ENCODE data around the gene TBX18.
A peak's percentile ranks its signal among the peaks of the same experiment; 100 is the strongest.

TBX18 gene

GRCh38 chr6:84764332-84765049 lies at the start of gene TBX18:
Gene TBX18, minus strand, starts transcription at chr6:84764598. Its CDS starts 417 bp downstream, at chr6:84764181.
- peak; percentile 97 for DNase-seq

GRCh38 chr6:84811351-84811750 lies 47.0 kb upstream of the TBX18 start:
- no peak for DNase-seq

GRCh38 chr6:84809455-84809854 lies 45.1 kb upstream of the TBX18 start:
- DNase-seq, result peak; percentile 33

- DNase-seq, result peak; percentile 80
Observed at GRCh38 chr6:84808491-84809061, 44.2 kb upstream of the TBX18 start.

GRCh38 chr6:84805145-84805544 lies 40.7 kb upstream of the TBX18 start:
- no peak for DNase-seq

- DNase-seq, result no peak
Observed at GRCh38 chr6:84804720-84805119, 40.3 kb upstream of the TBX18 start.

- no peak for DNase-seq
Observed at GRCh38 chr6:84801250-84801649, 36.9 kb upstream of the TBX18 start.

GRCh38 chr6:84798257-84798656 lies 33.9 kb upstream of the TBX18 start:
- peak; percentile 36 for DNase-seq

GRCh38 chr6:84796343-84796742 lies 31.9 kb upstream of the TBX18 start:
- no peak for DNase-seq

GRCh38 chr6:84791927-84792326 lies 27.5 kb upstream of the TBX18 start:
- no peak for DNase-seq

- no peak for DNase-seq
Observed at GRCh38 chr6:84791233-84791632, 26.8 kb upstream of the TBX18 start.

- no peak for DNase-seq
Observed at GRCh38 chr6:84789170-84789569, 24.8 kb upstream of the TBX18 start.

GRCh38 chr6:84788689-84789088 lies 24.3 kb upstream of the TBX18 start:
- DNase-seq, result no peak

- no peak for DNase-seq
Observed at GRCh38 chr6:84785671-84786070, 21.3 kb upstream of the TBX18 start.

- DNase-seq, result no peak
Observed at GRCh38 chr6:84779917-84780316, 15.5 kb upstream of the TBX18 start.

GRCh38 chr6:84779380-84779779 lies 15.0 kb upstream of the TBX18 start:
- no peak for DNase-seq

- DNase-seq, result no peak
Observed at GRCh38 chr6:84777888-84778287, 13.5 kb upstream of the TBX18 start.

GRCh38 chr6:84776392-84776791 lies 12.0 kb upstream of the TBX18 start:
- DNase-seq, result no peak

GRCh38 chr6:84775751-84776150 lies 11.4 kb upstream of the TBX18 start:
- DNase-seq, result no peak

GRCh38 chr6:84774985-84775284 lies 10.5 kb upstream of the TBX18 start:
- DNase-seq, result no peak

GRCh38 chr6:84774157-84774984 lies 10.0 kb upstream of the TBX18 start:
- peak; percentile 79 for DNase-seq

- peak; percentile 78 for DNase-seq
Observed at GRCh38 chr6:84773431-84774156, 9.2 kb upstream of the TBX18 start.

GRCh38 chr6:84773133-84773430 lies 8.7 kb upstream of the TBX18 start:
- DNase-seq, result no peak
